Endodermal cell (in vitro differentiated cells): Measurements from ENCODE around the gene TLE1. TPM values are rescaled to one million over a fixed set of nuclear protein-coding genes. Genes with fewer than 3 reads are reported as not detected.

ENCODE experiments used
- DNase-seq: peaks from one replicate; pipeline ENCODE4 v3.0.0-alpha.2; 2017
- H3K27ac ChIP-seq: 2 replicates; pipeline ENCODE4 v1.5.1; 2013; ENCODE audit warnings: mild to moderate bottlenecking, low read depth, low read length, moderate library complexity
- H3K27me3 ChIP-seq: 2 replicates; pipeline ENCODE4 v1.6.1; 2013; ENCODE audit warnings: mild to moderate bottlenecking, low read length, moderate library complexity; ENCODE audit not compliant: insufficient read depth, control insufficient read depth, poor library complexity, severe bottlenecking
- H3K36me3 ChIP-seq: 2 replicates; pipeline ENCODE4 v1.7.0; 2013; ENCODE audit warnings: mild to moderate bottlenecking, low read length, moderate library complexity; ENCODE audit not compliant: control insufficient read depth, insufficient read depth
- H3K4me1 ChIP-seq: one replicate; pipeline ENCODE4 v1.7.0; 2013; ENCODE audit warnings: low read length; ENCODE audit not compliant: control insufficient read depth, insufficient read depth
- H3K4me3 ChIP-seq: 2 replicates; pipeline ENCODE4 v1.5.1; 2013; ENCODE audit warnings: mild to moderate bottlenecking, low read length, moderate library complexity
- H3K9ac ChIP-seq: 2 replicates; pipeline ENCODE4 v1.6.1; 2013; ENCODE audit warnings: mild to moderate bottlenecking, low read length, moderate library complexity; ENCODE audit not compliant: poor library complexity, severe bottlenecking; ENCODE audit errors: extremely low read depth
- H3K9me3 ChIP-seq: 2 replicates; pipeline ENCODE4 v1.6.1; 2013; ENCODE audit warnings: mild to moderate bottlenecking, low read length, moderate library complexity; ENCODE audit not compliant: control insufficient read depth
- H3K27ac Mint-ChIP-seq: 2 replicates; pipeline ENCODE4 v1.8.0; 2020; ENCODE audit warnings: mixed read lengths
- H3K27me3 Mint-ChIP-seq: 2 replicates; pipeline ENCODE4 v1.8.0; 2021; ENCODE audit warnings: mild to moderate bottlenecking, mixed read lengths; ENCODE audit not compliant: insufficient read depth
- H3K36me3 Mint-ChIP-seq: 2 replicates; pipeline ENCODE4 v1.8.0; 2020; ENCODE audit warnings: low read depth, mixed read lengths
- H3K4me1 Mint-ChIP-seq: 2 replicates; pipeline ENCODE4 v1.8.0; 2020; ENCODE audit warnings: mixed read lengths
- H3K4me3 Mint-ChIP-seq: 2 replicates; pipeline ENCODE4 v1.8.0; 2020; ENCODE audit warnings: mild to moderate bottlenecking, moderate library complexity, mixed read lengths
- H3K9me3 Mint-ChIP-seq: 2 replicates; pipeline ENCODE4 v1.8.0; 2020; ENCODE audit warnings: mild to moderate bottlenecking, mixed read lengths
- WGBS, 2 experiments: methylation state at CpG; one replicate each; pipeline versions ENCODE4 v1.1.5 to v1.1.7; 2013; ENCODE audit warnings: missing lambda C conversion rate in 2 of 2, mixed read lengths in 1 of 2; ENCODE audit not compliant: insufficient coverage in 1 of 2, insufficient read length in 1 of 2; 5-methylcytosine and 5-hydroxymethylcytosine counted together
- total RNA-seq, 2 donors: library from RNA; stranded (reverse); fragmentation: NEBNext Ultra II Directional in 1 of 2; extraction: Animal tissue kit (Norgen Biotek cat#: 25700) in 1 of 2; gene quantifications; 2 replicates in 1 of 2; 3 replicates in 1 of 2; pipeline ENCODE4 v1.2.1, GENCODE V29; 2021
- TF ChIP-seq, protein P1 (sequence below): fragments of 200-600 bp; sonication (generic); conservative IDR thresholded peaks from 2 replicates; pipeline ENCODE4 v1.5.0; 2021; ENCODE audit warnings: antibody characterized with exemption, mild to moderate bottlenecking

The TLE1 gene
- total RNA-seq, 2 donors from 2014 or later = 49.7 to 73.5 TPM

DNA sequence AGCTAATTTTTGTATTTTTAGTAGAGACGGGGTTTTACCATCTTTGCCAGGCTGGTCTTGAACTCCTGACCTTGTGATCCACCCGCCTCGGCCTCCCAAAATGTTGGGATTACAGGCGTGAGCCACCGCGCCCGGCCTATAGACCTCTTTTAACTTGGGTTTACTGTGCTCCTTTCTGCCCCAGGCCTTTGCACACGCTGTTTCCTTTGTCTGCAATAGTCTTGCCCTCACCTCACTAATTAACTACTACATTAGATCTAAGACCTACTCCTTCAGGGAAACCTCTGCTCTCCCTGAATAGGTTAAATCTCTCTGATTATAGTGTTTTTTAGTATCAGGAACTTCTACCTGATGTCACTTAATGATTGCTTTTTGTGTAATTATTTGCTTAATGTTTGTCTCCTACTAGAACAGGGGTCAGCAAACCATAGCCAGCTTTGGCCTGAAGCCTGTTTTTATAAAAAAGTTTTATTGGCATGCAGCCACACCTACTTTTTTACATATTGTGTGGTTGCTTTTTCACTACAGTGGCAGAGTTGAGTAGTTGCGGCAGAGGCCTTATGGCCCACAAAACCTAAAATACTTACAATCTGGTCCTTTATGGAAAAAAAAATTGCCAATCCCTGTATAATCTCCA, 31.2 kb upstream of the TLE1 start:
- H3K4me1 ChIP-seq = peaks cover 14% of the 10 kb centered on the region
- no peaks in the 10 kb centered on the region for H3K36me3 ChIP-seq
- no peak overlapping the region for H3K27ac Mint-ChIP-seq
- 98 to 99% methylated on average over 7 to 9 of the region's 9 CpGs for WGBS, 2 experiments
- H3K4me1 Mint-ChIP-seq = peaks cover 41% of the 10 kb centered on the region
- TF ChIP-seq, protein P1, sequence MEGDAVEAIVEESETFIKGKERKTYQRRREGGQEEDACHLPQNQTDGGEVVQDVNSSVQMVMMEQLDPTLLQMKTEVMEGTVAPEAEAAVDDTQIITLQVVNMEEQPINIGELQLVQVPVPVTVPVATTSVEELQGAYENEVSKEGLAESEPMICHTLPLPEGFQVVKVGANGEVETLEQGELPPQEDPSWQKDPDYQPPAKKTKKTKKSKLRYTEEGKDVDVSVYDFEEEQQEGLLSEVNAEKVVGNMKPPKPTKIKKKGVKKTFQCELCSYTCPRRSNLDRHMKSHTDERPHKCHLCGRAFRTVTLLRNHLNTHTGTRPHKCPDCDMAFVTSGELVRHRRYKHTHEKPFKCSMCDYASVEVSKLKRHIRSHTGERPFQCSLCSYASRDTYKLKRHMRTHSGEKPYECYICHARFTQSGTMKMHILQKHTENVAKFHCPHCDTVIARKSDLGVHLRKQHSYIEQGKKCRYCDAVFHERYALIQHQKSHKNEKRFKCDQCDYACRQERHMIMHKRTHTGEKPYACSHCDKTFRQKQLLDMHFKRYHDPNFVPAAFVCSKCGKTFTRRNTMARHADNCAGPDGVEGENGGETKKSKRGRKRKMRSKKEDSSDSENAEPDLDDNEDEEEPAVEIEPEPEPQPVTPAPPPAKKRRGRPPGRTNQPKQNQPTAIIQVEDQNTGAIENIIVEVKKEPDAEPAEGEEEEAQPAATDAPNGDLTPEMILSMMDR = no peak
- peaks cover 2% of the 10 kb centered on the region for H3K9me3 Mint-ChIP-seq
- no peak overlapping the region for H3K4me3 ChIP-seq
- no peaks in the 10 kb centered on the region for H3K27me3 Mint-ChIP-seq
- H3K27me3 ChIP-seq = no peaks in the 10 kb centered on the region
- DNase-seq = no peak
- H3K4me3 Mint-ChIP-seq = no peak overlapping the region
- H3K36me3 Mint-ChIP-seq = no peaks in the 10 kb centered on the region
- H3K9me3 ChIP-seq = no peaks in the 10 kb centered on the region
- H3K27ac ChIP-seq = no peak overlapping the region
- H3K9ac ChIP-seq = no peak overlapping the region

DNA sequence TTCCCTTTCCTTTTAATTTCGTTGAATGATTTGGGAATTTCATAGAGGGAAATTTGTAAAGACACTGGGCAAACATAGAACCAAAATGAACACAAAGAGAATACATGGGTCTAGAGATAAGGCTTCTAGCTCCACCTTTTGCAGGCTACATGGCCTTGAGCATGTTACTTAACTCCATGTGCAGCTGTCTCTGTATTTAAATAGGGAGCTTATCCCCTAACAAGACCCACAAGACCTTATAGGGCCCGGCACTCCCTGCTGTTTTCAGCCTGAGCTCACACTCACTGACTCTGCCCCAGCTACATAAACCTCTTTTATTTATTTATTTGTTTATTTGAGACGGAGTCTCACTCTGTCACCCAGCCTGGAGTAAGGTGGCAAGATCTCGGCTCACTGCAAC, 30.6 kb upstream of the TLE1 start:
- Histone ChIP-seq H3K27me3 (no peaks in the 10 kb centered on the region), H3K36me3 (no peaks in the 10 kb centered on the region), H3K9me3 (no peaks in the 10 kb centered on the region), H3K9ac (no peak overlapping the region), H3K4me1 (peaks cover 14% of the 10 kb centered on the region), H3K27ac (no peak overlapping the region), H3K4me3 (no peak overlapping the region)
- no peaks in the 10 kb centered on the region for H3K36me3 Mint-ChIP-seq
- TF ChIP-seq, protein P1 = no peak
- H3K27me3 Mint-ChIP-seq = no peaks in the 10 kb centered on the region
- peaks cover 2% of the 10 kb centered on the region for H3K9me3 Mint-ChIP-seq
- no peak overlapping the region for H3K27ac Mint-ChIP-seq
- no peak overlapping the region for H3K4me3 Mint-ChIP-seq
- 86 to 100% methylated on average over 1 to 4 of the region's 4 CpGs for WGBS, 2 experiments
- DNase-seq = no peak
- peaks cover 41% of the 10 kb centered on the region for H3K4me1 Mint-ChIP-seq

DNA sequence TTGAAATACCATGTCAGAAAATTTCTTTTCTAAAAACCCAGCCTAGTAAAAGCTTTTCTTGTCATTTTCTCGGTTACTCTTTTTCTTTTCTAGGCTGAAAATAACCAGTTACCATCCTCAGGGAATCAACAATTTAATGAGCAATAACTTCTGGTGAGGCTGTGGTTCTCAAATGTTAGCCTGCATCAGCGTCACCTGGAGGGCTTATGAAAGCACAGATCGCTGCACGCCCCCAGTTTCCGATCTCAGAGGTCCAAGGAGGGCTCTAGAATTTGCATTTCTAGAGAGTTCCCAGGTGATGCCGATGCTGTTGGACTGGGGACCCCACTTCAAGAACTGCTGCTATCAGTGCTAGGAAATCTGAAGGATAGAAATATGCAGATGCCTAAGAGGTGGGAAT, 28.9 kb upstream of the TLE1 start:
- WGBS, 2 experiments = 75 to 96% methylated on average over 6 of the region's 6 CpGs
- TF ChIP-seq, protein P1 = no peak

More for the DNA sequence above, 28.9 kb upstream of the TLE1 start:
- H3K27ac Mint-ChIP-seq = peak overlapping the region; percentile 30
- Histone ChIP-seq H3K9me3 (no peaks in the 10 kb centered on the region), H3K27me3 (no peaks in the 10 kb centered on the region), H3K36me3 (no peaks in the 10 kb centered on the region), H3K27ac (no peak overlapping the region), H3K4me1 (peaks cover 14% of the 10 kb centered on the region), H3K4me3 (no peak overlapping the region), H3K9ac (no peak overlapping the region)
- DNase-seq = no peak
- H3K36me3 Mint-ChIP-seq = no peaks in the 10 kb centered on the region
- peaks cover 2% of the 10 kb centered on the region for H3K9me3 Mint-ChIP-seq
- no peaks in the 10 kb centered on the region for H3K27me3 Mint-ChIP-seq
- no peak overlapping the region for H3K4me3 Mint-ChIP-seq
- peaks cover 32% of the 10 kb centered on the region for H3K4me1 Mint-ChIP-seq
